Ovary (tissue), 9 donors: Measurements from ENCODE around the gene VKORC1. TPM values are rescaled to one million over a fixed set of nuclear protein-coding genes. Genes with fewer than 3 reads are reported as not detected.

Experiments
- DNase-seq, 5 donors: peaks; one replicate each; pipeline ENCODE4 v3.0.0-alpha.2; 2019 to 2020
- H3K27ac ChIP-seq, 2 donors: fragments of 200-600 bp; one replicate each; pipeline versions ENCODE4 v1.5.1 to v1.8.0; 2019 to 2022
- H3K27me3 ChIP-seq: fragments of 200-600 bp; one replicate; pipeline ENCODE4 v1.8.0; 2022
- H3K36me3 ChIP-seq: fragments of 200-600 bp; sonication (generic); one replicate; pipeline ENCODE4 v1.5.1; 2019
- H3K4me1 ChIP-seq: one replicate; pipeline ENCODE4 v1.8.1; 2013; ENCODE audit warnings: mild to moderate bottlenecking, moderate library complexity; ENCODE audit not compliant: insufficient read depth
- H3K4me3 ChIP-seq: fragments of 200-600 bp; sonication (generic); one replicate; pipeline ENCODE4 v1.5.1; 2017
- H3K9me3 ChIP-seq, 2 donors: fragments of 200-600 bp in 1 of 2; sonication (generic) in 1 of 2; one replicate each; pipeline versions ENCODE4 v1.5.1 to v1.8.1; 2013 to 2019; ENCODE audit warnings: mild to moderate bottlenecking in 1 of 2, moderate library complexity in 1 of 2
- EP300 ChIP-seq: sonication (generic); formaldehyde crosslinking; IDR thresholded peaks from one replicate; pipeline ENCODE4 v1.6.1; 2017; ENCODE audit warnings: antibody characterized with exemption
- POLR2A ChIP-seq: fragments of 450-650 bp; IDR thresholded peaks from one replicate; pipeline ENCODE4 v1.6.1; 2017; ENCODE audit warnings: antibody characterized with exemption, mild to moderate bottlenecking, moderate library complexity
- WGBS, 3 donors: extraction: QIAGEN DNeasy Blood & Tissue Kit in 1 of 3; methylation state at CpG; one replicate each; pipeline versions ENCODE4 v1.1.5 to v1.1.7; 2013 to 2017; 5-methylcytosine and 5-hydroxymethylcytosine counted together
- intact Hi-C, 4 donors: fragments of 100-400 bp; cut with DNase I; formaldehyde crosslinking; loops; one replicate each; pipeline versions ENCODE4 v1.11.0 to v1.15.1; 2022 to 2023
- polyA plus RNA-seq, 2 donors: library from polyadenylated mRNA; stranded (reverse); fragments of 200-250 nt in 1 of 2; fragments of 350-450 nt in 1 of 2; fragmentation: Illumina TruSeq in 1 of 2; extraction: RNeasy Lipid Tissue Mini Kit (QIAGEN cat#74804) in 1 of 2; gene quantifications; one replicate each; pipeline ENCODE4 v1.2.3, GENCODE V29; 2013 to 2014
- total RNA-seq, 7 donors: library from RNA; depleted of rRNA in 2 of 7; stranded (reverse); fragments of >200 nt in 2 of 7; fragmentation: NEBNext Ultra II Directional in 3 of 7; extraction: Animal tissue kit (Norgen Biotek cat#: 25700) in 3 of 7; gene quantifications; one replicate each; pipeline versions ENCODE4 v1.1.0 to v1.2.4, GENCODE V29; 2016 to 2023
- TF ChIP-seq, protein P1 (sequence below), 3 donors: fragments of 450-650 bp in 2 of 3; fragments of 200-600 bp in 1 of 3; IDR thresholded peaks; one replicate each; pipeline versions ENCODE4 v1.5.1 to v1.8.0; 2016 to 2022; ENCODE audit warnings: antibody characterized with exemption in 3 of 3, mild to moderate bottlenecking in 1 of 3
- donor health status: DM: no; HTN: no; CAD: no; lungs with moderate emphysema.
- donor health status: DM: no; HTN: no; CAD: no.
- donor health status: Bipolar disorder and iron deficiency.
- donor health status: DM: yes; HTN: yes; CAD: no.
- donor health status: DM: no; HTN: no; CAD: no.
- donor health status: DM: yes; HTN: yes; CAD: no.

Gene VKORC1
- total and polyA plus RNA-seq, 9 donors, result 72.1 to 141 (median 86.4) TPM

DNA sequence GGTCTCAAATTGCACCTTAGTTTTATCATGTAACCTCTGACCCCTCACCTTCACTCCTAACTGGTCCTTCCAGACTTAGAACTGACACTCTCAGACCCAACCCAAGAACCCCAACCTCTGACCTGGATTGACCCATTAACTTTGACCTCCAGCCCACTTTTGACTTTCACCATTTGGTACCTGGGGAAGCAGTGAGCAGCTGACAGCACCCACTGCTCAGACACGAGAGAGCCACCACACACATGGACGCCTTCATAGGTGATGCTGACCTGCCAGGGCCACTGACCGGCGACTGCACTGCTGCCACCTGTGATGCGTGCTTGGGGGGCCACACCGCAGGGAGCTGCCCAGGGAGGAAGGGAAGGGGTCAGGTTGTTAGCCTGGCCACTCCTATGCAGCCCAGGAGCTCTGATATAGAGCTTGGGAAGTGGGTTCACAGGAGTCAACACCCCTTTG lies 38.5 kb upstream of the VKORC1 start:
- 79 to 91% (median 83%) methylated on average over 6 of the region's 6 CpGs for WGBS, 3 donors
- TF ChIP-seq EP300 (no peak), POLR2A (no peak)
- TF ChIP-seq, protein P1, sequence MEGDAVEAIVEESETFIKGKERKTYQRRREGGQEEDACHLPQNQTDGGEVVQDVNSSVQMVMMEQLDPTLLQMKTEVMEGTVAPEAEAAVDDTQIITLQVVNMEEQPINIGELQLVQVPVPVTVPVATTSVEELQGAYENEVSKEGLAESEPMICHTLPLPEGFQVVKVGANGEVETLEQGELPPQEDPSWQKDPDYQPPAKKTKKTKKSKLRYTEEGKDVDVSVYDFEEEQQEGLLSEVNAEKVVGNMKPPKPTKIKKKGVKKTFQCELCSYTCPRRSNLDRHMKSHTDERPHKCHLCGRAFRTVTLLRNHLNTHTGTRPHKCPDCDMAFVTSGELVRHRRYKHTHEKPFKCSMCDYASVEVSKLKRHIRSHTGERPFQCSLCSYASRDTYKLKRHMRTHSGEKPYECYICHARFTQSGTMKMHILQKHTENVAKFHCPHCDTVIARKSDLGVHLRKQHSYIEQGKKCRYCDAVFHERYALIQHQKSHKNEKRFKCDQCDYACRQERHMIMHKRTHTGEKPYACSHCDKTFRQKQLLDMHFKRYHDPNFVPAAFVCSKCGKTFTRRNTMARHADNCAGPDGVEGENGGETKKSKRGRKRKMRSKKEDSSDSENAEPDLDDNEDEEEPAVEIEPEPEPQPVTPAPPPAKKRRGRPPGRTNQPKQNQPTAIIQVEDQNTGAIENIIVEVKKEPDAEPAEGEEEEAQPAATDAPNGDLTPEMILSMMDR (IDR thresholded peaks at IDR 0.05), result no peak
- intact Hi-C loops, result loop anchor here in 1 of 4 donors (10.0 kb wide), 1 partner anchor 52 kb away; the partner anchor contains the start of gene FUS
- Histone ChIP-seq H3K36me3 (no peaks in the 10 kb centered on the region), H3K27me3 (no peaks in the 10 kb centered on the region), H3K4me3 (no peak overlapping the region), H3K9me3 (no peaks in the 10 kb centered on the region), H3K27ac (no peak overlapping the region), H3K4me1 (no peaks in the 10 kb centered on the region)
- no peak for DNase-seq

DNA sequence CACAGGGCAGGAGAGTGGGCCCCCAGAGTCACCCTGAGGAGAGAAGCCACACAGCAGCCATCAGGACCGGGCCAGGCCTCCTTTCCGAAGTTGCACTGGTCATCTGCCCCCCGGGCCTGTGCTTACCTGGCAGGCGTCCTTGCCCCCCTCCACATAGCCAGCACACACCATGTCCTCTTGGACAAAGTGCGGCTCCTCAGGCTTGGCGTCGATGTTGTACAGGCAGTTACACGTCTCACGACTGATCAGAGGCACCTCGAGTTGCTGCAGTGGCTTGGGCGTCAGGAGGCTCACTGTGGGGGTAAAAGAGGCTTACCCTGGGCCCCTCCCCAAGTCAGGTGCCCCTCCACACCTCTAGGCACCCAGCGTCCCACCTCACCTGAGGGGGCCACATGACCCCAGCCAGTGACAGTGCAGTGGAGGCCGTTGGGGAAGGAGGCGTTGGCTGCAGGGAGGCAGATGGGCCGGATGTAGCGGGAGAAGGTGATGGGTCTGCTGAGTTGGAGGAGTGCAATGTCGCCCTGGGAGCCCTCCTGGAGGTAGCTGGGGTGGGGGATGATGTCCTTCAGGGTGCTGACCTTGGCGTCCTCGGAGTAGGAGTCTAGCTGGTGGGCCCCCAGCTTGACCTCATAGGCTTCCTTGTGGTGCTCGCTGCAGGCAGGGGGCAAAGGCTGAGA lies 37.8 kb upstream of the VKORC1 start:
- H3K4me3 ChIP-seq, result no peak overlapping the region
- H3K36me3 ChIP-seq, result no peaks in the 10 kb centered on the region
- H3K27ac ChIP-seq, result no peak overlapping the region
- intact Hi-C loops, result loop anchor here in 1 of 4 donors (10.0 kb wide), 1 partner anchor 52 kb away; the partner anchor contains the start of gene FUS
- no peaks in the 10 kb centered on the region for H3K4me1 ChIP-seq
- H3K27me3 ChIP-seq, result no peaks in the 10 kb centered on the region
- 79 to 85% (median 79%) methylated on average over 20 of the region's 20 CpGs for WGBS, 3 donors
- DNase-seq, result no peak
- H3K9me3 ChIP-seq, result no peaks in the 10 kb centered on the region
- TF ChIP-seq EP300, result no peak
- TF ChIP-seq, protein P1 (IDR thresholded peaks at IDR 0.05), result no peak
- TF ChIP-seq POLR2A, result no peak

DNA sequence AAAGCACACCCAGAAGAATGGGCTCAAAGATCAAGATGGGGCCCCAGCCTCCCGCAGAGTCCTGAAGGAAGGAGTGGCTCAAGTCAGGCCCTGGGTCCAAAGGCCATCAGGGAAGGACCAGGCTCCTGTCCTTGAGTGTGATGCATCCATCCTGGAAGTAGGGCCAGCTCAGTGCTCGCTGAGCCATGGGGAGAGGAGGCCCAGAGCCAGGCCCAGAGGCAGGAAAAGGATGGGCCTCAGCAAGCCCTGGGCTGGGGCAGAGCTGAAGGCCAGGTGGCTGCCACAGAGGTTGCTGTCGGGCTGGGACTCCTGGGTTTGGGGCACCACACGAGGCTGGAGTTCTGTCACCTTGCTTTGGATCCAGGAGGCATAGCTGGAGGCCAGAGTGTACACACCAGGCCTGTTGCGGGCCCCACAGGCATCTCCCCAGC lies 37.3 kb upstream of the VKORC1 start:
- TF ChIP-seq EP300 (no peak), POLR2A (no peak)
- TF ChIP-seq, protein P1 (IDR thresholded peaks at IDR 0.05), result no peak
- WGBS, 3 donors, result 74 to 80% (median 74%) methylated on average over 5 of the region's 5 CpGs
- Histone ChIP-seq H3K9me3 (no peaks in the 10 kb centered on the region), H3K36me3 (no peaks in the 10 kb centered on the region), H3K4me1 (no peaks in the 10 kb centered on the region), H3K27ac (no peak overlapping the region), H3K4me3 (no peak overlapping the region), H3K27me3 (no peaks in the 10 kb centered on the region)
- intact Hi-C loops, result loop anchor here in 1 of 4 donors (10.0 kb wide), 1 partner anchor 53 kb away; the partner anchor contains the start of gene FUS
- DNase-seq, result no peak

DNA sequence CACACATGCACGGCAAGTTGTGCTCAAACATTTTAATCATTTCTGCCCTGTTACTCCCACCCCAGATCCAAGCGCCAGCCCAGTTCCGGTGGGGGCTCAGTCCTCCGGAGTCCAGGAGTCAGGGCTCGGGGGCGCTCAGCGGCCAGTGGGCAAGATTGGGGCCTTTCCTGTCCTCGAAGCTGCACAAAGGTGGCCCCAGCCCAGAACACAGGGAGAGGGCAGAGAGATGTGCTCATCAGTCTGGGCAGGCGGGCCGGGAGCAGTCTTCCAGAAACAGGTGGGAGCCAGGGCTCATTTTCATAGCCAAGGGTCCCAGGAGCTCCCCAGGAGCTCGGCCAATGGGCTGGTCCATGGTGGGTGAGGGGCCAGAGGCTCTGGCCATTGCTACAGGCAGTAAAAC lies 36.8 kb upstream of the VKORC1 start:
- Histone ChIP-seq H3K4me3 (no peak overlapping the region), H3K36me3 (no peaks in the 10 kb centered on the region), H3K4me1 (no peaks in the 10 kb centered on the region), H3K27me3 (no peaks in the 10 kb centered on the region), H3K27ac (no peak overlapping the region), H3K9me3 (no peaks in the 10 kb centered on the region)
- TF ChIP-seq POLR2A, result no peak
- TF ChIP-seq EP300, result no peak
- TF ChIP-seq, protein P1 (IDR thresholded peaks at IDR 0.05), result no peak
- intact Hi-C loops, result loop anchor here in 1 of 4 donors (10.0 kb wide), 1 partner anchor 53 kb away; the partner anchor contains the start of gene FUS
- no peak for DNase-seq
- 83 to 94% (median 83%) methylated on average over 11 of the region's 11 CpGs for WGBS, 3 donors
